K562 (cell line): ENCODE measurements around the gene ABHD16A. TPM values are rescaled to one million over a fixed set of nuclear protein-coding genes. Genes with fewer than 3 reads are reported as not detected.

Experiments
- BRD4 ChIP-seq: fragments of 200-600 bp; sonication (generic); IDR thresholded peaks from 2 replicates; pipeline ENCODE4 v1.6.1; 2017; ENCODE audit warnings: inconsistent platforms
- CBX5 ChIP-seq: IDR thresholded peaks from 2 replicates; pipeline ENCODE4 v1.6.1; 2014; ENCODE audit warnings: low read depth, borderline replicate concordance
- DDX20 ChIP-seq: fragments of 450-650 bp; IDR thresholded peaks from 2 replicates; pipeline ENCODE4 v1.6.1; 2016; ENCODE audit warnings: missing genetic modification characterization, low read depth, mild to moderate bottlenecking, missing compliant biosample characterization, moderate library complexity
- GABPA ChIP-seq: fragments of 200-800 bp; sonication (Bioruptor generic); conservative IDR thresholded peaks from 2 replicates; pipeline ENCODE4 v1.6.1; 2016; ENCODE audit warnings: low read depth, missing genetic modification characterization, missing compliant biosample characterization
- GMEB1 ChIP-seq: fragments of 250-450 bp; sonication (Bioruptor Pico); IDR thresholded peaks from 2 replicates; pipeline ENCODE4 v1.4.0; 2020; ENCODE audit warnings: mild to moderate bottlenecking
- GTF2F1 ChIP-seq: IDR thresholded peaks from 2 replicates; pipeline ENCODE4 v1.6.1; 2011; ENCODE audit warnings: low read depth, low read length, improper control_type of control experiment
- KAT7 ChIP-seq: sonication (generic); formaldehyde crosslinking; IDR thresholded peaks from 2 replicates; pipeline ENCODE4 v1.8.0; 2022; ENCODE audit warnings: missing genetic modification reagents, mild to moderate bottlenecking, borderline replicate concordance
- LCOR ChIP-seq: sonication (generic); formaldehyde crosslinking; IDR thresholded peaks from 2 replicates; pipeline ENCODE4 v1.8.0; 2022; ENCODE audit warnings: mild to moderate bottlenecking, missing genetic modification reagents
- MEF2D ChIP-seq: conservative IDR thresholded peaks from 2 replicates; pipeline ENCODE4 v1.6.1; 2016; ENCODE audit warnings: low read depth, missing genetic modification characterization, missing compliant biosample characterization
- MTA2 ChIP-seq: fragments of 450-650 bp; IDR thresholded peaks from 2 replicates; pipeline ENCODE4 v1.6.1; 2016; ENCODE audit warnings: low read depth
- PPARD ChIP-seq: fragments of 250-450 bp; sonication (Bioruptor Pico); IDR thresholded peaks from 2 replicates; pipeline ENCODE4 v1.8.0; 2022; ENCODE audit warnings: inconsistent platforms, mild to moderate bottlenecking, moderate library complexity
- PRDM10 ChIP-seq: fragments of 450-650 bp; IDR thresholded peaks from 2 replicates; pipeline ENCODE4 v1.6.1; 2018; ENCODE audit not compliant: partially characterized antibody
- RBM14 ChIP-seq: fragments of 200-400 bp; formaldehyde crosslinking; IDR thresholded peaks from 2 replicates; pipeline ENCODE4 v1.6.1; 2018; ENCODE audit warnings: low read depth, mild to moderate bottlenecking, low read length, moderate library complexity, borderline replicate concordance; ENCODE audit not compliant: insufficient read depth
- TEAD1 ChIP-seq, 2 experiments: fragments of 450-650 bp in 1 of 2; sonication (generic) in 1 of 2; formaldehyde crosslinking; IDR thresholded peaks; 2 replicates each; pipeline versions ENCODE4 v1.4.0 to v1.8.0; 2020 to 2022; ENCODE audit warnings: mild to moderate bottlenecking in 2 of 2, missing genetic modification reagents in 1 of 2
- ZNF77 ChIP-seq: fragments of 250-450 bp; sonication (Bioruptor Pico); IDR thresholded peaks from 2 replicates; pipeline ENCODE4 v1.5.0; 2020
- polyA plus RNA-seq, 8 experiments: library from polyadenylated mRNA; depleted of rRNA in 4 of 8; stranded (reverse) in 5 of 8; unstranded in 3 of 8; fragments of >200 nt; fragmentation: Nextera tagmentation in 2 of 8; fragmentation: Illumina TruSeq in 1 of 8; extraction: Ambion mirVana in 2 of 8; extraction: Trizol in 1 of 8; gene quantifications; 2 replicates each; pipeline versions ENCODE4 v1.2.1 to v1.2.3, GENCODE V29; 2011 to 2014; ENCODE audit warnings: inconsistent platforms in 1 of 8, missing spikeins in 1 of 8
- total RNA-seq, 7 experiments: library from RNA; depleted of rRNA in 6 of 7; stranded (reverse); fragments of >200 nt in 6 of 7; fragmentation: Illumina TruSeq in 2 of 7; extraction: Trizol in 2 of 7; gene quantifications; 2 replicates each; pipeline versions ENCODE4 v1.2.1 to v1.2.3, GENCODE V29; 2011 to 2021; ENCODE audit warnings: low replicate concordance in 1 of 7
- TF ChIP-seq, protein P1 (sequence below), 2 experiments: fragments of 450-650 bp in 1 of 2; sonication (generic) in 1 of 2; formaldehyde crosslinking; conservative IDR thresholded peaks; 2 replicates each; pipeline versions ENCODE4 v1.4.0 to v1.8.1; 2020 to 2022; ENCODE audit warnings: mild to moderate bottlenecking in 1 of 2, missing genetic modification reagents in 1 of 2
- TF ChIP-seq, protein P2 (sequence below): sonication (generic); formaldehyde crosslinking; IDR thresholded peaks from 2 replicates; pipeline ENCODE4 v1.8.1; 2023; ENCODE audit warnings: mild to moderate bottlenecking, missing genetic modification reagents

The ABHD16A gene
- total and polyA plus RNA-seq, 9 of the 15 experiments (the other 6 are each of a cell fraction or from before 2014, with no cell fraction given), result 25.8 to 120 (median 81.6) TPM

- peak; percentile 94 for TF ChIP-seq KAT7 (CRISPR knock-in tag)
- TF ChIP-seq DDX20 (tag), result no peak
- no peak for TF ChIP-seq GMEB1 (CRISPR knock-in tag)
- no peak for TF ChIP-seq GTF2F1
- TF ChIP-seq TEAD1 (CRISPR knock-in tag; IDR thresholded peaks at IDR 0.05), result peak in 1 of 2 experiments; percentile 88; a peak in 3 of 4 replicates
- TF ChIP-seq, protein P1, sequence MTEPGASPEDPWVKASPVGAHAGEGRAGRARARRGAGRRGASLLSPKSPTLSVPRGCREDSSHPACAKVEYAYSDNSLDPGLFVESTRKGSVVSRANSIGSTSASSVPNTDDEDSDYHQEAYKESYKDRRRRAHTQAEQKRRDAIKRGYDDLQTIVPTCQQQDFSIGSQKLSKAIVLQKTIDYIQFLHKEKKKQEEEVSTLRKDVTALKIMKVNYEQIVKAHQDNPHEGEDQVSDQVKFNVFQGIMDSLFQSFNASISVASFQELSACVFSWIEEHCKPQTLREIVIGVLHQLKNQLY (CRISPR knock-in tag; conservative IDR thresholded peaks at IDR 0.05), result no peak
- 0 out of 2 replicates have a peak, but pooled peaks have one; percentile 51 for TF ChIP-seq ZNF77 (CRISPR knock-in tag)
- peak; percentile 90 for TF ChIP-seq LCOR (CRISPR knock-in tag)
- no peak for TF ChIP-seq BRD4
- TF ChIP-seq GABPA, result 0 out of 2 replicates have a peak, but pooled peaks have one; percentile 25
- no peak for TF ChIP-seq RBM14
- TF ChIP-seq PRDM10, result peak; percentile 61
- TF ChIP-seq, protein P2, sequence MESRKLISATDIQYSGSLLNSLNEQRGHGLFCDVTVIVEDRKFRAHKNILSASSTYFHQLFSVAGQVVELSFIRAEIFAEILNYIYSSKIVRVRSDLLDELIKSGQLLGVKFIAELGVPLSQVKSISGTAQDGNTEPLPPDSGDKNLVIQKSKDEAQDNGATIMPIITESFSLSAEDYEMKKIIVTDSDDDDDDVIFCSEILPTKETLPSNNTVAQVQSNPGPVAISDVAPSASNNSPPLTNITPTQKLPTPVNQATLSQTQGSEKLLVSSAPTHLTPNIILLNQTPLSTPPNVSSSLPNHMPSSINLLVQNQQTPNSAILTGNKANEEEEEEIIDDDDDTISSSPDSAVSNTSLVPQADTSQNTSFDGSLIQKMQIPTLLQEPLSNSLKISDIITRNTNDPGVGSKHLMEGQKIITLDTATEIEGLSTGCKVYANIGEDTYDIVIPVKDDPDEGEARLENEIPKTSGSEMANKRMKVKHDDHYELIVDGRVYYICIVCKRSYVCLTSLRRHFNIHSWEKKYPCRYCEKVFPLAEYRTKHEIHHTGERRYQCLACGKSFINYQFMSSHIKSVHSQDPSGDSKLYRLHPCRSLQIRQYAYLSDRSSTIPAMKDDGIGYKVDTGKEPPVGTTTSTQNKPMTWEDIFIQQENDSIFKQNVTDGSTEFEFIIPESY, result peak; percentile 87; the same call in 1 of the 2 replicates
- no peak for TF ChIP-seq CBX5
- no peak for TF ChIP-seq PPARD (CRISPR knock-in tag)
- TF ChIP-seq MTA2, result peak; percentile 73; the same call in 1 of the 2 replicates
- peak; percentile 56; the same call in 1 of the 2 replicates for TF ChIP-seq MEF2D (tag)
Measured at GRCh38 chr6:31690231-31691077, 12.7 kb downstream of the ABHD16A start (continued).
